Esophagus muscularis mucosa (tissue), 3 donors: ENCODE measurements around the gene DCAF8.

Source experiments
- POLR2AphosphoS5 ChIP-seq, 2 donors: sonication (generic); formaldehyde crosslinking; IDR thresholded peaks; one replicate each; pipeline ENCODE4 v1.6.1; 2017; ENCODE audit warnings: antibody characterized with exemption in 2 of 2
- TF ChIP-seq, protein P1 (sequence below), 3 experiments: fragments of 200-600 bp in 2 of 3; fragments of 450-650 bp in 1 of 3; sonication (generic) in 2 of 3; IDR thresholded peaks; one replicate each; pipeline ENCODE4 v1.5.1; 2017 to 2019; ENCODE audit warnings: antibody characterized with exemption in 3 of 3, mild to moderate bottlenecking in 2 of 3, moderate library complexity in 1 of 3

DNA sequence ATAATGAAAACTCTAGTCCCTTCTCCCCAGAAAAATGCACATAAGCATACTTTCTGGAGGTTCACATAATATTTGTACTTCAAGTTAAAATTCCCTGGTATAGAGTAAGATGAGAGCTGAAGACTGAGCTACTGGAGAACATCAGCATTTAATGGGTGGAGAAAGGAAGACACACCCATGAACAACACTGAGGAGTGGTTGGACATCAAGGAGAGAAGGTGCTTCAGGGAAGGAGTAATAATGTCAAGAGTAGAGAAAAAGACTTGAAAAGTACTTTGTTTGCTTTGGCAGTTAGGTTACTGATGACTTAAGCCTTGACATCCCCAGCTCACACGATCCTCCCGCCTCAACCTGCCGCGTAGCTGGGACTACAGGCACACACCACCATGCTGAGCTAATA, 35.3 kb downstream of the DCAF8 start:
- no peak for TF ChIP-seq POLR2AphosphoS5 (IDR thresholded peaks at IDR 0.05)
- TF ChIP-seq, protein P1, sequence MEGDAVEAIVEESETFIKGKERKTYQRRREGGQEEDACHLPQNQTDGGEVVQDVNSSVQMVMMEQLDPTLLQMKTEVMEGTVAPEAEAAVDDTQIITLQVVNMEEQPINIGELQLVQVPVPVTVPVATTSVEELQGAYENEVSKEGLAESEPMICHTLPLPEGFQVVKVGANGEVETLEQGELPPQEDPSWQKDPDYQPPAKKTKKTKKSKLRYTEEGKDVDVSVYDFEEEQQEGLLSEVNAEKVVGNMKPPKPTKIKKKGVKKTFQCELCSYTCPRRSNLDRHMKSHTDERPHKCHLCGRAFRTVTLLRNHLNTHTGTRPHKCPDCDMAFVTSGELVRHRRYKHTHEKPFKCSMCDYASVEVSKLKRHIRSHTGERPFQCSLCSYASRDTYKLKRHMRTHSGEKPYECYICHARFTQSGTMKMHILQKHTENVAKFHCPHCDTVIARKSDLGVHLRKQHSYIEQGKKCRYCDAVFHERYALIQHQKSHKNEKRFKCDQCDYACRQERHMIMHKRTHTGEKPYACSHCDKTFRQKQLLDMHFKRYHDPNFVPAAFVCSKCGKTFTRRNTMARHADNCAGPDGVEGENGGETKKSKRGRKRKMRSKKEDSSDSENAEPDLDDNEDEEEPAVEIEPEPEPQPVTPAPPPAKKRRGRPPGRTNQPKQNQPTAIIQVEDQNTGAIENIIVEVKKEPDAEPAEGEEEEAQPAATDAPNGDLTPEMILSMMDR (IDR thresholded peaks at IDR 0.05): no peak
